H1 (cell line): ENCODE data around the gene OR2B2. TPM values are rescaled to one million over a fixed set of nuclear protein-coding genes. Genes with fewer than 3 reads are reported as not detected.

ENCODE experiments used
- BRCA1 ChIP-seq: IDR thresholded peaks from 2 replicates; pipeline ENCODE4 v1.6.1; 2012; ENCODE audit warnings: low read depth, low read length, improper control_type of control experiment
- CBX8 ChIP-seq: fragments of 300-800, 300-1000 bp; sonication (generic); IDR thresholded peaks from 2 replicates; pipeline ENCODE4 v1.7.1; 2016; ENCODE audit warnings: low read depth, low read length, borderline replicate concordance
- CHD7 ChIP-seq: fragments of 300-600 bp; sonication (generic); IDR thresholded peaks from 2 replicates; pipeline ENCODE4 v1.7.1; 2012; ENCODE audit warnings: low read length, moderate library complexity, mild to moderate bottlenecking, inconsistent platforms; ENCODE audit not compliant: insufficient replicate concordance
- GTF2F1 ChIP-seq: IDR thresholded peaks from 2 replicates; pipeline ENCODE4 v1.6.1; 2012; ENCODE audit warnings: low read depth, low read length, improper control_type of control experiment, borderline replicate concordance
- JUN ChIP-seq: IDR thresholded peaks from 2 replicates; pipeline ENCODE4 v1.6.1; 2011; ENCODE audit warnings: low read depth, mild to moderate bottlenecking, improper control_type of control experiment, low read length
- NANOG ChIP-seq: IDR thresholded peaks from 2 replicates; pipeline ENCODE4 v1.6.1; 2011; ENCODE audit warnings: low read length, low read depth, mild to moderate bottlenecking, inconsistent platforms; ENCODE audit not compliant: insufficient read depth, poor library complexity, severe bottlenecking
- SIX5 ChIP-seq: IDR thresholded peaks from 2 replicates; pipeline ENCODE4 v1.6.1; 2011; ENCODE audit warnings: mild to moderate bottlenecking, low read depth, low read length
- SUZ12 ChIP-seq: fragments of 200-600 bp; sonication (generic); IDR thresholded peaks from 2 replicates; pipeline ENCODE4 v1.6.1; 2012; ENCODE audit warnings: mild to moderate bottlenecking, inconsistent platforms, low read length, moderate library complexity, mixed read lengths
- TAF1 ChIP-seq: IDR thresholded peaks from 2 replicates; pipeline ENCODE4 v1.6.1; 2011; ENCODE audit warnings: mild to moderate bottlenecking, low read depth, low read length
- polyA plus RNA-seq, 7 experiments: library from polyadenylated mRNA; depleted of rRNA in 3 of 7; stranded (reverse) in 5 of 7; unstranded in 2 of 7; fragments of >200 nt in 5 of 7; fragments of 200-250 nt in 2 of 7; gene quantifications; 1 replicate in 5 of 7; 2 replicates in 1 of 7; 4 replicates in 1 of 7; pipeline versions ENCODE4 v1.2.1 to v1.2.3, GENCODE V29; 2011 to 2013; ENCODE audit warnings: missing spikeins in 2 of 7, mixed read lengths in 2 of 7
- total RNA-seq: library from RNA; stranded (reverse); fragmentation: NEBNext Ultra II Directional; extraction: Animal tissue kit (Norgen Biotek cat#: 25700); gene quantifications from 2 replicates; pipeline ENCODE4 v1.2.1, GENCODE V29; 2021

Gene OR2B2
- total and polyA plus RNA-seq, 2 of the 8 experiments (the other 6 are each of a cell fraction or from before 2014, with no cell fraction given): not detected

DNA sequence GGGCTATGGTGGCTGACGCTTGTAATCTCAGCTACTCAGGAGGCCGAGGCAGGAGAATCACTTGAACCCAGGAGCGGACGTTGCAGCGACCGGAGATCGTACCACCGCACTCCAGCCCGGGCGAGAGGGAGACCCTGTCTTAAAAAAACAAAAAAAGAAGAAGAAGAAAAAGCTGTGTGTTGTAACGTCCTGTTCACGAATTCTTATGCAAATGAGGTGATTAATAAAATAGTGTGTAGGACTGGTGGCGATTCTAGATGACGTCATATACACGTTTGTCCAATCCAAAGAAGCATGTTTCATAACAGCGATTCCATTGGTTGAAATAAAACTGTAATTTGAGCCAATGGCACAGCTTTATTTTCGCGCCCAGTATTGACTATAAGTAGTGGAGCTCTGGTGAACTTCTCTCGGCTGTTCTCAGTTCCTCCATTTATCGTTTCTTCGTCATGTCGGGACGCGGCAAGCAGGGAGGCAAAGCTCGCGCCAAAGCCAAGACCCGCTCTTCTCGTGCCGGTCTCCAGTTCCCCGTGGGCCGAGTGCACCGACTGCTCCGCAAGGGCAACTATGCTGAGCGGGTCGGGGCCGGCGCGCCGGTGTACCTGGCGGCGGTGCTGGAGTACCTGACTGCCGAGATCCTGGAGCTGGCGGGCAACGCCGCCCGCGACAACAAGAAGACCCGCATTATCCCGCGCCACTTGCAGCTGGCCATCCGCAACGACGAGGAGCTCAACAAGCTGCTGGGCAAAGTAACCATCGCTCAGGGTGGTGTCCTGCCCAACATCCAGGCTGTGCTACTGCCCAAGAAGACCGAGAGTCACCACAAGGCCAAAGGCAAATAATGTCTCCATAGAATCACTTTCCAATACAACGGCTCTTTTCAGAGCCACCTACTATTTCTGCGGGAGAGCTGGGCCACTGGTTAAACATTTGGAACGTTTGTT lies 47.0 kb downstream of the OR2B2 start (continued):
- TF ChIP-seq SIX5 (peak; percentile 19; the same call in 1 of the 2 replicates), CBX8 (no peak), TAF1 (peak; percentile 97), SUZ12 (no peak), BRCA1 (no peak), NANOG (no peak), CHD7 (peak; percentile 34), GTF2F1 (peak; percentile 98), JUN (peak; percentile 86)
